Prostate gland (tissue), 2 donors: Measurements from ENCODE around the gene LARGE1.

ENCODE experiments used
- CTCF ChIP-seq, 4 experiments: fragments of 200-600 bp in 2 of 4; fragments of 450-650 bp in 2 of 4; sonication (generic) in 2 of 4; IDR thresholded peaks; 1 replicate in 3 of 4; 2 replicates in 1 of 4; pipeline ENCODE4 v1.5.1; 2016 to 2019; ENCODE audit warnings: antibody characterized with exemption in 4 of 4, mild to moderate bottlenecking in 2 of 4, moderate library complexity in 2 of 4
- POLR2A ChIP-seq: fragments of 450-650 bp; IDR thresholded peaks from one replicate; pipeline ENCODE4 v1.6.1; 2016; ENCODE audit warnings: antibody characterized with exemption, mild to moderate bottlenecking
- POLR2AphosphoS5 ChIP-seq: sonication (generic); formaldehyde crosslinking; IDR thresholded peaks from one replicate; pipeline ENCODE4 v1.6.1; 2017; ENCODE audit warnings: antibody characterized with exemption

DNA sequence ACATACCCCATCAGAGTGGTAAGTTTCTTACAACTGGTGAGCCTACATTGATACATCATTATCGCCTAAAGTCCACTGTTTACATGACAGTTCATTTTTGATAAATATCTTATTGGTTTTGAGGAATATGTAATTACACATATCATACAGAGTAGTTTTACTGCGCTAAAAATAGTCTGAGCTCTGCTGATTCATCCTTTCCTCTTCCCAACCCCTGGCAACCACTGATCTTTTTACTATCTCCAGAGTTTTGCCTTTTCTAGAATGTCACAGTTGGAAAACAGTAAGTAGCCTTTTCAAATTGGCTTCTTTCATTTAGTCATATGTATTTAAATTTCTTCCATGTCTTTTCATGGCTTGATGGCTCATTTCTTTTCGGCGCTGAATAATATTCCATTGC, 112.8 kb downstream of the LARGE1 start:
- TF ChIP-seq CTCF (IDR thresholded peaks at IDR 0.05) (no peak), POLR2AphosphoS5 (no peak), POLR2A (no peak)
